T-helper 2 cell treated with Interferon-gamma antibody and Interleukin-4, amounts not matched to agents 5 μg/mL and 100 μg/mL, for 36 hours (primary cell): ENCODE data around the gene REXO4.
A peak's percentile ranks its signal among the peaks of the same experiment; 100 is the strongest.

Experiments used
- DNase-seq: peaks from one replicate; pipeline ENCODE4 v3.0.0; 2021; ENCODE audit warnings: low spot score
- H3K27ac Mint-ChIP-seq: one replicate; pipeline ENCODE4 v1.8.0; 2021; ENCODE audit warnings: mild to moderate bottlenecking, mixed read lengths
- H3K27me3 Mint-ChIP-seq: one replicate; pipeline ENCODE4 v1.8.0; 2021; ENCODE audit warnings: low read depth, mixed read lengths
- H3K36me3 Mint-ChIP-seq: one replicate; pipeline ENCODE4 v1.8.0; 2021; ENCODE audit warnings: low read depth, mixed read lengths
- H3K4me1 Mint-ChIP-seq: one replicate; pipeline ENCODE4 v1.8.0; 2021; ENCODE audit warnings: low read depth, mixed read lengths
- H3K4me3 Mint-ChIP-seq: one replicate; pipeline ENCODE4 v1.8.0; 2022; ENCODE audit warnings: mild to moderate bottlenecking, moderate library complexity, mixed read lengths
- H3K9me3 Mint-ChIP-seq: one replicate; pipeline ENCODE4 v1.8.0; 2021; ENCODE audit warnings: mixed read lengths

REXO4 gene

GRCh38 chr9:133368249-133368881 is 49.4 kb downstream of the REXO4 start:
- DNase-seq = no peak
- H3K36me3 Mint-ChIP-seq = peaks cover 70% of the 10 kb centered on the region
- peak overlapping the region; percentile 67 for H3K4me3 Mint-ChIP-seq

DNA sequence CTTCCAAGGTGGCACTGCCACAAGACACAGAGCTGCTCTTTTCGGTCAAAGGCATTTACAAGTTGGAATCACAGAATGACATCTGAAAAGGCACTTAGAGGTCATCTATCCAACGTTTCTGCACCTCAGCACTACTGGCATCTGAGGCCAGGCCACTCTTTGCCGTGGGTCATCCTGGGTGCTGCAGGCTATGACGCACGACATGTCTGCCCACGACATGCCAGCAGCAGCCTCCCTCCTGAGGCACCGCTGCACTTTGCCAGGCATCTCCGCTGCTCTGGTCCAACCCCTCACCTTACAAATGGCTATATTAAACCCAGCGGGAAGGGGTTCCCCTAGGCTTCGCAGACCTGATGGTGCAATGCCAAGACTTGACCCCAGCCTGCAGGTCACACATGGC is 50.0 kb downstream of the REXO4 start:
- no peak overlapping the region for H3K4me3 Mint-ChIP-seq
- H3K4me1 Mint-ChIP-seq = peaks cover 44% of the 10 kb centered on the region
- H3K9me3 Mint-ChIP-seq = no peaks in the 10 kb centered on the region
- H3K36me3 Mint-ChIP-seq = peaks cover 70% of the 10 kb centered on the region
- H3K27me3 Mint-ChIP-seq = no peaks in the 10 kb centered on the region
- no peak for DNase-seq
- no peak overlapping the region for H3K27ac Mint-ChIP-seq

More at GRCh38 chr9:133368249-133368881, 49.4 kb downstream of the REXO4 start:
- Mint-ChIP-seq H3K4me1 (peaks cover 49% of the 10 kb centered on the region), H3K27me3 (no peaks in the 10 kb centered on the region), H3K27ac (peak overlapping the region; percentile 85), H3K9me3 (no peaks in the 10 kb centered on the region)

- Mint-ChIP-seq H3K9me3 (no peaks in the 10 kb centered on the region), H3K27me3 (no peaks in the 10 kb centered on the region), H3K36me3 (peaks cover 67% of the 10 kb centered on the region), H3K27ac (peak overlapping the region; percentile 36), H3K4me3 (no peak overlapping the region), H3K4me1 (peaks cover 40% of the 10 kb centered on the region)
- DNase-seq = no peak
Measured at GRCh38 chr9:133367221-133367620, 50.6 kb downstream of the REXO4 start.

DNA sequence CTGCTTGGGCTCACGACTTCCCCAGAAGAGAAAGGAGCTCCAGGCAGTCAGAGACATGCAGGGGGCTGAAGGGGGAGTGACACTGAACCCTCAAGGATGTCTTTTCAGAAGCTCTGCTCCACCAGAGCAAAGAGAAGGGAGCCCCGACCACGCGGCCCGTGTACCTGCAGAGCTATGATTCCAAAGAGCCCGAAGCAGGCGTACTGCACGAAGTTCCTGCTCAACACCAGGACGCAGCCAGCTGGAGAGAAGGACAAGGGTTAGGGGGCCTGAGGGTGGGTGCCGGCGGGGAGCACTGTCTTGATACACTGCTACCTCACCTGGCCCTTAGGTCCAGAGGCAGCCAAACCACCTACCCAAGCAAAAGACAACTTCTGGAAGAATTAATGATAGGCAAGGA is 51.4 kb downstream of the REXO4 start:
- Mint-ChIP-seq H3K36me3 (peaks cover 71% of the 10 kb centered on the region), H3K4me1 (peaks cover 36% of the 10 kb centered on the region), H3K4me3 (no peak overlapping the region), H3K9me3 (no peaks in the 10 kb centered on the region), H3K27me3 (no peaks in the 10 kb centered on the region), H3K27ac (no peak overlapping the region)
- no peak for DNase-seq

GRCh38 chr9:133362359-133363044 is 55.3 kb downstream of the REXO4 start:
- Mint-ChIP-seq H3K4me1 (peaks cover 17% of the 10 kb centered on the region), H3K27me3 (no peaks in the 10 kb centered on the region), H3K4me3 (no peak overlapping the region), H3K36me3 (peaks cover 55% of the 10 kb centered on the region), H3K9me3 (no peaks in the 10 kb centered on the region), H3K27ac (peak overlapping the region; percentile 21)
- DNase-seq = no peak

DNA sequence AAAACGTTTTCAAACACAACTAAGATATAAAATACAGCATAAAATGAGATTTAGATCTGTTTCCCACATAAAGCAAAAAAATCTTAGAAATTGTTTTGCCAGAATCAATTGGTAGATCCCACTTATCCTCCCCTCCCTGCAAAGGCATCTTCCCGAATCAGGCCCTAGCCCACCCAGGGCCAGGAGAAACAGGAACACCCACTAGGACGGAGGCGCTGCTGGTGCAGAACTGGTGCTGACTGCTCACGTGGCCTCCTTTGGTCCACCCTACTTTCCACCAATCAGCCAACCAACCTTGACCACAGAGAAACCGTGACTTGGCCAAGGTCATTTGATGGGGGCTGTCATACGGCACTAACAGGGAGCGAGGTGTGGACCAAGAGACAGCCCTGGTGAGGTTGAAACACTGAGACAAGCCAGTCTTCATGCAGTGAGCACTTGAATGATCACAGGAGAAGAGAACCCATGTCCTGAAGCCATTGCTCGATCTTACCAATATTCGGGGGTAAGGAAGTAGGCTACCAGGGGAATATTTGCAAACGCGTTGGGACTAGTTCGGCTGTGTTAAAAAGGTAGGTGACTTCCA is 56.2 kb downstream of the REXO4 start:
- peaks cover 52% of the 10 kb centered on the region for H3K36me3 Mint-ChIP-seq
- H3K4me1 Mint-ChIP-seq = peaks cover 15% of the 10 kb centered on the region
- no peaks in the 10 kb centered on the region for H3K27me3 Mint-ChIP-seq
- no peaks in the 10 kb centered on the region for H3K9me3 Mint-ChIP-seq
- no peak for DNase-seq
- no peak overlapping the region for H3K27ac Mint-ChIP-seq
- H3K4me3 Mint-ChIP-seq = no peak overlapping the region

- Mint-ChIP-seq H3K4me3 (no peak overlapping the region), H3K27me3 (no peaks in the 10 kb centered on the region)
Measured at GRCh38 chr9:133360400-133361393, 57.1 kb downstream of the REXO4 start.

GRCh38 chr9:133359399-133360175 is 58.2 kb downstream of the REXO4 start:
- Mint-ChIP-seq H3K9me3 (no peaks in the 10 kb centered on the region), H3K27me3 (no peaks in the 10 kb centered on the region), H3K27ac (no peak overlapping the region), H3K4me1 (peaks cover 15% of the 10 kb centered on the region), H3K4me3 (no peak overlapping the region), H3K36me3 (peaks cover 39% of the 10 kb centered on the region)
- DNase-seq = no peak

More at GRCh38 chr9:133360400-133361393, 57.1 kb downstream of the REXO4 start:
- H3K27ac Mint-ChIP-seq = no peak overlapping the region
- H3K36me3 Mint-ChIP-seq = peaks cover 45% of the 10 kb centered on the region
- no peak for DNase-seq
- H3K9me3 Mint-ChIP-seq = no peaks in the 10 kb centered on the region
- H3K4me1 Mint-ChIP-seq = peaks cover 15% of the 10 kb centered on the region

DNA sequence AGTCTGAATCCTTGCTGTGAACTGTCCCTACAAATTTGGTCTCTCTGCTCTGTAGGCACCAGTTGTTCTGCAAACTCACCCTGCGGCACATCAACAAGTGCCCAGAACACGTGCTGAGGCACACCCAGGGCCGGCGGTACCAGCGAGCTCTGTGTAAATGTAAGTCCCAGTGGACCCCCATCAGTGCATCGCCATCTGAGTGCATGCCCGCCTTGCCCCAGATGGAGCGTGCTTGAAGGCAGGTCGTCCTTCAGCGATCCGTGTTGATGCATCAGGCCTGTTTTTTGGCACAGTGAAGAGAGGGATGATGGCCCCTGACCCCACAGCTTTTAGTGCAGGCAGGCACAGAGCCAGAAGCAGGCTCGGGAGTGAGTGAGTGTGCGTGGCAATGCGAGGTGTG is 60.2 kb downstream of the REXO4 start:
- Mint-ChIP-seq H3K27me3 (no peaks in the 10 kb centered on the region), H3K9me3 (no peaks in the 10 kb centered on the region), H3K4me1 (peaks cover 16% of the 10 kb centered on the region), H3K27ac (no peak overlapping the region), H3K36me3 (peaks cover 29% of the 10 kb centered on the region), H3K4me3 (peak overlapping the region; percentile 77)
- DNase-seq = no peak

DNA sequence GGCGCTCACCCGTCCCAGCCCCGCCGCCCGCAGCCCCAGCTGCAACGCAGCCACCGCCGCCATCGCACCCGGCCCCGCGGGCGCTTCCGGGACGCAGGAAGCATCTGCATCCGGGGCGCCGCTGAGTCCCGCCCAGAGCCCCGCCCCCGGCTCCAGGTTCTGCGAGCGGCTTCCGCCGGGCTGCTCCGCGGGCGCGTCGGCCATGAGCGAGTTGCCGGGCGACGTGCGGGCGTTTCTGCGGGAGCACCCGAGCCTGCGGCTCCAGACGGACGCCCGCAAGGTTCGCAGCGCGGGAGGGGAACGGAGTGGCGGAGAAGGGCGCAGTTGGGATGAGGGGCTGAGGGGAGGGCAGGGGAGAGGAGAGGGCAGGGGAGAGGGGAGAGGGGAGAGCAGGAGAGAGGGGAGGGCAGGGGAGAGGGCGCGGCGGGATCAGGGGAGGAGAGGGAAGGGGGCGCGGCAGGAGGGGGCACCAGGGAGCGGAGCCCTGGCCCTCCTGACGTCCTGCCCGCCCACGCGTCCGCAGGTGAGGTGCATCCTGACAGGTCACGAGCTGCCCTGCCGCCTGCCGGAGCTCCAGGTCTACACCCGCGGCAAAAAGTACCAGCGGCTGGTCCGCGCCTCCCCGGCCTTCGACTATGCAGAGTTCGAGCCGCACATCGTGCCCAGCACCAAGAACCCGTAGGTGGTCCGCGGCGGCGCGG is 61.3 kb downstream of the REXO4 start, which contains the start of the genes SURF1 and SURF2:
Gene SURF1, minus strand, starts transcription at position 97 of the 701 bp plus-strand sequence. Its CDS starts 34 bp downstream, at position 63.
Gene SURF2, plus strand, starts transcription at position 160 of the 701 bp plus-strand sequence. Its CDS starts 43 bp downstream, at position 203.
- H3K27ac Mint-ChIP-seq = peak within 1 kb of the TSS; percentile 90
- no peaks in the 10 kb centered on the region for H3K9me3 Mint-ChIP-seq
- H3K27me3 Mint-ChIP-seq = no peaks in the 10 kb centered on the region
- H3K4me1 Mint-ChIP-seq = peaks cover 14% of the 10 kb centered on the region
- DNase-seq = peak; percentile 86
- H3K36me3 Mint-ChIP-seq = peaks cover 32% of the 10 kb centered on the region
- peak within 1 kb of the TSS; percentile 90 for H3K4me3 Mint-ChIP-seq
